ELR (cell line): ENCODE results near the gene KIAA1328.

Source experiments
- DNase-seq: peaks from one replicate; pipeline ENCODE4 v3.0.0-alpha.2; 2015; ENCODE audit warnings: low read depth

KIAA1328 gene

GRCh38 chr18:37252854-37253393 lies 424.0 kb downstream of the KIAA1328 start:
- DNase-seq: no peak

GRCh38 chr18:37253394-37254235 lies 424.7 kb downstream of the KIAA1328 start:
- DNase-seq: no peak

GRCh38 chr18:37254236-37254754 lies 425.4 kb downstream of the KIAA1328 start:
- DNase-seq: no peak

- DNase-seq: no peak
These were observed 426.0 kb downstream of the KIAA1328 start for GRCh38 chr18:37254973-37255372.

- DNase-seq: no peak
These were observed 429.2 kb downstream of the KIAA1328 start for GRCh38 chr18:37258131-37258530.

GRCh38 chr18:37258819-37259218 lies 429.9 kb downstream of the KIAA1328 start:
- DNase-seq: no peak

GRCh38 chr18:37259711-37260110 lies 430.8 kb downstream of the KIAA1328 start:
- no peak for DNase-seq

GRCh38 chr18:37260367-37261093 lies 431.6 kb downstream of the KIAA1328 start:
- no peak for DNase-seq

GRCh38 chr18:37261246-37261840 lies 432.4 kb downstream of the KIAA1328 start:
- DNase-seq: no peak

GRCh38 chr18:37261988-37262387 lies 433.1 kb downstream of the KIAA1328 start:
- DNase-seq: no peak

- DNase-seq: no peak
These were observed 436.0 kb downstream of the KIAA1328 start for GRCh38 chr18:37264956-37265355.

GRCh38 chr18:37265382-37265781 lies 436.5 kb downstream of the KIAA1328 start:
- DNase-seq: no peak

- DNase-seq: no peak
These were observed 437.4 kb downstream of the KIAA1328 start for GRCh38 chr18:37266290-37266689.

GRCh38 chr18:37270038-37270665 lies 441.2 kb downstream of the KIAA1328 start:
- peak; percentile 52 for DNase-seq

GRCh38 chr18:37270666-37271052 lies 441.7 kb downstream of the KIAA1328 start:
- DNase-seq: no peak

- DNase-seq: no peak
These were observed 443.3 kb downstream of the KIAA1328 start for GRCh38 chr18:37272226-37272625.

GRCh38 chr18:37272841-37273240 lies 443.9 kb downstream of the KIAA1328 start:
- DNase-seq: no peak

- DNase-seq: no peak
These were observed 445.6 kb downstream of the KIAA1328 start for GRCh38 chr18:37274309-37275236.

GRCh38 chr18:37275237-37275741 lies 446.4 kb downstream of the KIAA1328 start:
- no peak for DNase-seq

- DNase-seq: no peak
These were observed 447.4 kb downstream of the KIAA1328 start for GRCh38 chr18:37276111-37276890.
